CD4-positive, alpha-beta memory T cell (primary cell): ENCODE measurements around the gene ZNF483. TPM values are rescaled to one million over a fixed set of nuclear protein-coding genes. Genes with fewer than 3 reads are reported as not detected.

Experiments used
- CTCF ChIA-PET: fragments of 350-600 bp; sonication (Branson Sonifier 250); formaldehyde crosslinking; loops from one replicate; lab custom pipeline; 2021; ENCODE audit warnings: inconsistent platforms; ENCODE audit not compliant: partially characterized antibody; lab: Charles Lee
- POLR2A ChIA-PET: fragments of 350-600 bp; sonication (Branson Sonifier 250); formaldehyde crosslinking; loops from one replicate; lab custom pipeline; 2021; ENCODE audit not compliant: partially characterized antibody; lab: Charles Lee
- DNase-seq, 5 donors: peaks; one replicate each; pipeline versions ENCODE4 v3.0.0 to v3.0.0-alpha.2; 2020 to 2022; ENCODE audit warnings: mixed read lengths in 1 of 5
- H3K27ac ChIP-seq: one replicate; pipeline ENCODE4 v1.7.0; 2013; ENCODE audit warnings: low read depth, low read length
- H3K27me3 ChIP-seq: 2 replicates; pipeline ENCODE4 v1.7.0; 2013; ENCODE audit warnings: mild to moderate bottlenecking, low read length, moderate library complexity; ENCODE audit not compliant: insufficient read depth
- H3K36me3 ChIP-seq: 2 replicates; pipeline ENCODE4 v1.7.0; 2013; ENCODE audit warnings: mild to moderate bottlenecking, low read length, moderate library complexity; ENCODE audit not compliant: insufficient read depth
- H3K4me1 ChIP-seq: 2 replicates; pipeline ENCODE4 v1.7.0; 2013; ENCODE audit warnings: mild to moderate bottlenecking, low read length, moderate library complexity; ENCODE audit not compliant: insufficient read depth
- H3K4me3 ChIP-seq, 2 donors: one replicate each; pipeline ENCODE4 v1.7.0; 2013; ENCODE audit warnings: low read length in 2 of 2, mild to moderate bottlenecking in 1 of 2
- H3K9me3 ChIP-seq, 2 donors: one replicate each; pipeline ENCODE4 v1.7.0; 2013; ENCODE audit warnings: low read length in 2 of 2, control low read depth in 1 of 2; ENCODE audit not compliant: control insufficient read depth in 1 of 2
- H3K27ac Mint-ChIP-seq, 7 donors: one replicate each; pipeline ENCODE4 v1.8.0; 2020 to 2021; ENCODE audit warnings: mixed read lengths in 7 of 7, mild to moderate bottlenecking in 6 of 7, inconsistent platforms in 3 of 7, moderate library complexity in 3 of 7
- H3K27me3 Mint-ChIP-seq, 2 donors: one replicate each; pipeline ENCODE4 v1.8.0; 2020 to 2021; ENCODE audit warnings: mixed read lengths in 2 of 2
- H3K36me3 Mint-ChIP-seq, 2 donors: one replicate each; pipeline ENCODE4 v1.8.0; 2020 to 2021; ENCODE audit warnings: mixed read lengths in 2 of 2, inconsistent platforms in 1 of 2, mild to moderate bottlenecking in 1 of 2
- H3K4me1 Mint-ChIP-seq, 4 donors: one replicate each; pipeline ENCODE4 v1.8.0; 2020 to 2021; ENCODE audit warnings: mixed read lengths in 4 of 4, mild to moderate bottlenecking in 1 of 4
- H3K4me3 Mint-ChIP-seq, 8 donors: one replicate each; pipeline ENCODE4 v1.8.0; 2020 to 2021; ENCODE audit warnings: mixed read lengths in 8 of 8, mild to moderate bottlenecking in 7 of 8, moderate library complexity in 6 of 8, inconsistent platforms in 3 of 8
- H3K9me3 Mint-ChIP-seq, 8 donors: one replicate each; pipeline ENCODE4 v1.8.0; 2020 to 2021; ENCODE audit warnings: mixed read lengths in 8 of 8, mild to moderate bottlenecking in 5 of 8, inconsistent platforms in 3 of 8, moderate library complexity in 1 of 8
- intact Hi-C: fragments of 100-400 bp; cut with micrococcal nuclease; formaldehyde crosslinking; loops from one replicate; pipeline ENCODE4 v1.15.1; 2023
- polyA plus RNA-seq, 2 donors: library from polyadenylated mRNA; unstranded; fragments of 300-500 nt; fragmentation: Illumina TruSeq; gene quantifications; one replicate each; pipeline ENCODE4 v1.2.3, GENCODE V29; 2021
- total RNA-seq, 2 experiments: library from RNA; stranded (reverse); gene quantifications; one replicate each; pipeline ENCODE4 v1.2.3, GENCODE V29; 2021

The ZNF483 gene
- total and polyA plus RNA-seq, 4 experiments from 2014 or later, result 4.9 to 22.9 (median 12.8) TPM

DNA sequence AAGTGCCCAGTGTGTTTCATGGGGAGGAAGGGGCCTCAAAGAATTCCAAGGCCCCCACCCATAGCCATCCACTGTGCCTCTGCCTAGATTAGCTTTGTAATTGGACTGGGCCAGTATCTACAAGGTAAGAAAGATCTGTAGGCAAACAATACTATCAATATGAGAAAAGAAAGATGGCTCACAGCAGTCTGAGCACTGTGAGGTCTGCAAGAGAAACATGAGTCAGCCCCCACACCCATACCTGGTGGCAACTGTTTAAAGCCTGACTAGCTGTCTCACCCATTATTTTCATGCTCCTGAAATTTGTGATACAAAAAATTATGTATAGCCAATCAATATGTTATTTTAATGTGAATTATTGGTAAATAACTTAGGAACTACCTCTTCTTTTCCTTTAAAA is 10.0 kb upstream of the ZNF483 start:
- Histone ChIP-seq H3K4me1 (no peaks in the 10 kb centered on the region), H3K36me3 (no peaks in the 10 kb centered on the region), H3K4me3 (no peak overlapping the region), H3K9me3 (no peaks in the 10 kb centered on the region), H3K27ac (no peak overlapping the region), H3K27me3 (no peaks in the 10 kb centered on the region)
- POLR2A ChIA-PET, result no interaction called here
- H3K27me3 Mint-ChIP-seq, result peaks cover 0 to 5% of the 10 kb centered on the region in 2 donors
- H3K36me3 Mint-ChIP-seq, result no peaks in the 10 kb centered on the region
- peaks cover 0 to 16% (median 11%) of the 10 kb centered on the region in 8 donors for H3K9me3 Mint-ChIP-seq
- H3K27ac Mint-ChIP-seq, result no peak overlapping the region
- CTCF ChIA-PET, result no interaction called here
- H3K4me1 Mint-ChIP-seq, result no peaks in the 10 kb centered on the region
- intact Hi-C loops, result no loop called here
- DNase-seq, result no peak
- no peak overlapping the region for H3K4me3 Mint-ChIP-seq

DNA sequence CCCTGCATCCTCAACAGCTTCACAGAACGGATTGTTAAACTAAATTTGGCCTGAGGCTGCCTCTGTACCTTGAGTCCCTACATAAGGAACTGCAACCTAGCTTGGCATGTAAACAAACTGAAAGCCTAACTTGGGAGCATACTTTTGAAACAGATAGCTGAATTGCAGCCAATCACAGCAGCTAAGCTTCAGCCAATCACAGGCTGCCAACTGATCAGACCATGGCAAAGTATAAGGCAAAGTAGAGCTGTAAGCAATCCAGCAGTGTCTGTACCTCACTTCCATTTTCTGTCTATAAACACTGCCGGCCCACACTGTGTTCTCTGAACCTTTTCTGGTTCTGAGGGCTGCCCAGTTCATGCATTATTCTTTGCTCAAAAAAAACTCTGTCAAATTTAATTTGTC is 8.9 kb upstream of the ZNF483 start:
- Mint-ChIP-seq H3K4me1 (no peaks in the 10 kb centered on the region), H3K4me3 (no peak overlapping the region), H3K27me3 (peaks cover 3% of the 10 kb centered on the region in 2 donors), H3K9me3 (peaks cover 0 to 10% (median 7%) of the 10 kb centered on the region in 8 donors), H3K27ac (no peak overlapping the region), H3K36me3 (no peaks in the 10 kb centered on the region)
- ChIA-PET CTCF (interaction anchor here (0.9 kb wide), 1 partner anchor 10 kb away, joined by 3 read pairs; no protein-coding TSS in a partner anchor), POLR2A (interaction anchor here (0.7 kb wide), 1 partner anchor 10 kb away, joined by 4 read pairs; no protein-coding TSS in a partner anchor)
- no peak for DNase-seq
- no peaks in the 10 kb centered on the region for H3K27me3 ChIP-seq
- H3K36me3 ChIP-seq, result no peaks in the 10 kb centered on the region
- H3K9me3 ChIP-seq, result no peaks in the 10 kb centered on the region
- no peak overlapping the region for H3K4me3 ChIP-seq
- no peak overlapping the region for H3K27ac ChIP-seq
- intact Hi-C loops, result no loop called here
- no peaks in the 10 kb centered on the region for H3K4me1 ChIP-seq

DNA sequence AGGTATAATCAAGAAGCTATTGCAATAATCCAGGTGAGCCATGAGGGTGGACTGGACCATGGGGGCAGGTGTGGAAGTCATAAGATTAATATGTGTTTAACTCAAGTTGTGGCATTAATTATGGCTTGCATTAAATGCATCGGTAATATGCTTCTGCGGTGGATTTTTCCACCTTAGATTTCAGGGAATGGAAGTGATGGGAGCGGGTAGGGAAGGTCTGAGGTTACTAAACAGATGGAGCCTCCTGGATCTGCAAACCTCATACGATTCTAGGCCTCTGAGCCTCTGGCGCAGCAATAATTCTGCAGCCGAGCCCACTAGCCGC is 286 bp upstream of the ZNF483 start:
- Mint-ChIP-seq H3K27me3 (peaks cover 0 to 6% of the 10 kb centered on the region in 2 donors), H3K4me3 (peak overlapping the region; percentile 95 to 99 (median 96)), H3K36me3 (peaks cover 8 to 28% of the 10 kb centered on the region in 2 donors), H3K9me3 (peaks cover 0 to 2% (median 0%) of the 10 kb centered on the region in 8 donors), H3K27ac (peak overlapping the region; percentile 86 to 100 (median 95)), H3K4me1 (peaks cover 21 to 27% (median 21%) of the 10 kb centered on the region in 4 donors)
- H3K27me3 ChIP-seq, result no peaks in the 10 kb centered on the region
- H3K27ac ChIP-seq, result peak overlapping the region; percentile 74
- ChIA-PET POLR2A (interaction anchor here (1.2 to 2.7 kb wide), 3 partner anchors 38 to 107 kb away, joined by 3 to 22 read pairs (median 10); partner anchors contain the start of genes DNAJC25 and ECPAS), CTCF (no interaction called here)
- intact Hi-C loops, result loop anchor here (1.0 to 10.0 kb wide), 3 partner anchors 40 to 809 kb away; partner anchors contain the start of genes ECPAS, PTBP3 and PTGR1
- H3K4me3 ChIP-seq, result peak overlapping the region; percentile 54 to 87
- H3K36me3 ChIP-seq, result no peaks in the 10 kb centered on the region
- H3K9me3 ChIP-seq, result no peaks in the 10 kb centered on the region
- H3K4me1 ChIP-seq, result peaks cover 9% of the 10 kb centered on the region
- no peak for DNase-seq

DNA sequence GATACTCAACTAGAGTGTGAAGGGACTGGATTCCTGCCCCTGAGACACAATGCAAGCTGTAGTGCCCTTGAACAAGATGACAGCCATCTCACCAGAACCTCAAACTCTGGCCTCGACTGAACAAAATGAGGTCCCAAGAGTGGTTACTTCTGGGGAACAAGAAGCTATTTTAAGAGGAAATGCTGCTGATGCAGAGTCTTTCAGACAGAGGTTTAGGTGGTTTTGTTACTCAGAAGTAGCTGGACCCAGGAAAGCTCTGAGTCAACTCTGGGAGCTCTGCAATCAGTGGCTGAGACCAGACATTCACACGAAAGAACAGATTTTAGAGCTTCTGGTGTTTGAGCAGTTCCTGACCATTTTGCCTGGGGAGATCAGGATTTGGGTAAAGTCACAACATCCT is 2.4 kb downstream of the ZNF483 start:
- ChIA-PET POLR2A (no interaction called here), CTCF (no interaction called here)
- no peak for DNase-seq
- Histone ChIP-seq H3K27me3 (no peaks in the 10 kb centered on the region), H3K4me1 (peaks cover 9% of the 10 kb centered on the region), H3K9me3 (no peaks in the 10 kb centered on the region), H3K36me3 (no peaks in the 10 kb centered on the region), H3K4me3 (no peak overlapping the region), H3K27ac (no peak overlapping the region)
- intact Hi-C loops, result loop anchor here (10.0 kb wide), 1 partner anchor 67 kb away; the partner anchor contains the start of gene PTGR1
- Mint-ChIP-seq H3K36me3 (peaks cover 28 to 44% of the 10 kb centered on the region in 2 donors), H3K27me3 (peaks cover 0 to 3% of the 10 kb centered on the region in 2 donors), H3K4me1 (peaks cover 21 to 27% (median 21%) of the 10 kb centered on the region in 4 donors), H3K27ac (peak overlapping the region in 1 of 7 donors; percentile 20), H3K9me3 (peaks cover 0 to 7% (median 3%) of the 10 kb centered on the region in 8 donors), H3K4me3 (peak overlapping the region in 1 of 8 donors; percentile 5)

DNA sequence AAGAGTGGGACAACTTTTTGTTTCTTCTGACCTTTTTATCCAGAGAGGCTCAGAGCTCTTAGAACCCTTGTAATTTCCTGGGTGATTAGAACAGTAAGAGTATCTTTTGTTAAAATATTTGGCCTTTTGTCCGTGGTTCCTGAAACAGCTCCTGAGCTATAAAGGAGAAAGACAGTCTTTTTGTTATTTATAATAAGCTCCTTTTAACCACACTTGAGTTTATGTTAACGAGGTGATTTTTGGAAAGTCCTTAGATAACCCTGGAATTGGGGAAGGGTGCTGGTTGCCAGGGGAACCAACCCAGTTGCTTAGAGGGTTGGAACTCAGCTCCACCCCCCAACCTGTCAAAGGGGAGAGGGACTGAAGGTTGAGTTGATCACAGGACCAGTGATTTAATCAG is 4.8 kb downstream of the ZNF483 start:
- Histone ChIP-seq H3K36me3 (no peaks in the 10 kb centered on the region), H3K27ac (no peak overlapping the region), H3K27me3 (no peaks in the 10 kb centered on the region), H3K4me3 (no peak overlapping the region), H3K4me1 (peaks cover 9% of the 10 kb centered on the region), H3K9me3 (no peaks in the 10 kb centered on the region)
- ChIA-PET CTCF (no interaction called here), POLR2A (interaction anchor here (1.0 kb wide), 1 partner anchor 45 kb away, joined by 3 read pairs; no protein-coding TSS in a partner anchor)
- Mint-ChIP-seq H3K4me3 (no peak overlapping the region), H3K9me3 (peaks cover 5 to 28% (median 23%) of the 10 kb centered on the region in 8 donors), H3K27ac (no peak overlapping the region), H3K27me3 (peaks cover 0 to 3% of the 10 kb centered on the region in 2 donors), H3K4me1 (peaks cover 13 to 19% (median 15%) of the 10 kb centered on the region in 4 donors), H3K36me3 (peaks cover 51 to 62% of the 10 kb centered on the region in 2 donors)
- no peak for DNase-seq
- intact Hi-C loops, result loop anchor here (10.0 kb wide), 1 partner anchor 65 kb away; the partner anchor contains the start of gene PTGR1

DNA sequence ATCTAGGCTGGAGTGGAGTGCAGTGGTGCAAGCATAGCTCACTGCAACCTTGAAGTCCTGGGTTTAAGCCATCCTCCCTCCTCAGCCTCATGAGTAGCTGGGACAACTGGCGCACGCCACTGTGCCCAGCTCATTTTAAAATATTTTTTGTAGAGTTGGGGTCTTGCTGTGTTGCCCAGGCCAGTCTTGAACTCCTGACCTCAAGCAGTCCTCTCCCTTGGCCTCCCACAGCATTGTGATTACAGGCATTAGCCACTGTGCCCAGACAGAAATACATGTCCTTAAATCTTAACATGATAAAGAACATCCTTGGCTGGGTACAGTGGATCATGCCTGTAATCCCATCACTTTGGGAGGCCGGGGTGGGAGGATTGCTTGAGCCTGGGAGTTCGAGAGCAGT is 6.7 kb downstream of the ZNF483 start:
- POLR2A ChIA-PET, result no interaction called here

DNA sequence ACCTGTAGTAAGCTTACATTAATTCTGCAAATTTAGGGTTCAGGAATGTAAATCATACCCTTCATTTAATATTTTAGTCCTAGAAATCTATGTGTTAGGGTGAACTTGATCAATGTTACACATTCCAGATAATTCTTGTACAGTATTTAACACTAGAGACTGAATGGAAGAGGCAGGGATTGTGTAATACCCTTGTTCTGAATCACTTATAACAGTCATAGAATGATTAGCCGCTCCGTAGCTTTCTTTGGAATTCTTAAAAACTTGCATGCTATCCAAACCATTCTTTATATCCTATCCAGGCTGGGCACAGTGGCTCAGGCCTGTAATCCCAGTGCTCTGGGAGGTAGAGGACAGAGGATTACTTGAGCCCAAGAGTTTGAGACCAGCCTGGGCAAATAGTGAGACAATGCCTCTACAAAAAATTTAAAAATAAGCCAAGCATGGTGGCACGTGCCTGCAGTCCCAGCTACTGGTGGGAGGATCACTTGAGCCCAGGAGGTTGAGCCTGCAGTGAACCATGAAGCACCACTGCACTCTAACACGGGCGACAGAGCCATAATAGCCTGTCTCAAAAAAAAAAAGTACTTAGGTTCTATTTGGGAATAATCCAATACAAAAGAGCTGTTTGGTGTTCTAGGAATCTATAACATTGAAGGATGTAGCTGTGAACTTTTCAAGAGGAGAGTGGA is 8.3 kb downstream of the ZNF483 start:
- no peak for DNase-seq
- Histone ChIP-seq H3K27ac (no peak overlapping the region), H3K9me3 (peaks cover 0 to under 1% of the 10 kb centered on the region in 2 donors), H3K27me3 (no peaks in the 10 kb centered on the region), H3K4me3 (no peak overlapping the region), H3K4me1 (no peaks in the 10 kb centered on the region), H3K36me3 (peaks cover 4% of the 10 kb centered on the region)
- H3K4me3 Mint-ChIP-seq, result no peak overlapping the region
- no peak overlapping the region for H3K27ac Mint-ChIP-seq
- peaks cover 8 to 59% (median 45%) of the 10 kb centered on the region in 8 donors for H3K9me3 Mint-ChIP-seq
- no peaks in the 10 kb centered on the region for H3K27me3 Mint-ChIP-seq
- no peaks in the 10 kb centered on the region for H3K4me1 Mint-ChIP-seq
- intact Hi-C loops, result no loop called here
- CTCF ChIA-PET, result no interaction called here
- POLR2A ChIA-PET, result no interaction called here
- peaks cover 62 to 66% of the 10 kb centered on the region in 2 donors for H3K36me3 Mint-ChIP-seq

More for the DNA sequence above, 6.7 kb downstream of the ZNF483 start:
- Mint-ChIP-seq H3K4me1 (peaks cover 0 to 6% (median 2%) of the 10 kb centered on the region in 4 donors), H3K36me3 (peaks cover 60 to 62% of the 10 kb centered on the region in 2 donors), H3K27ac (no peak overlapping the region), H3K27me3 (no peaks in the 10 kb centered on the region), H3K9me3 (peaks cover 8 to 43% (median 32%) of the 10 kb centered on the region in 8 donors), H3K4me3 (no peak overlapping the region)
- Histone ChIP-seq H3K9me3 (no peaks in the 10 kb centered on the region), H3K27ac (no peak overlapping the region), H3K4me1 (no peaks in the 10 kb centered on the region), H3K36me3 (peaks cover 4% of the 10 kb centered on the region), H3K27me3 (no peaks in the 10 kb centered on the region), H3K4me3 (no peak overlapping the region)
- CTCF ChIA-PET, result interaction anchor here (1.1 kb wide), 1 partner anchor 10 kb away, joined by 3 read pairs; no protein-coding TSS in a partner anchor
- intact Hi-C loops, result no loop called here
- DNase-seq, result no peak
